Naive B cell (primary cell): Measurements from ENCODE around the gene ZBTB40. TPM values are rescaled to one million over a fixed set of nuclear protein-coding genes. Genes with fewer than 3 reads are reported as not detected.
A peak's percentile ranks its signal among the peaks of the same experiment; 100 is the strongest.

ENCODE experiments used
- ATAC-seq, 2 donors: fragments of 150-1000 bp; cut with Tn5 transposase; 2 replicates each; pipeline ENCODE4 v1.10.0; 2021; ENCODE audit warnings: low read depth in 2 of 2, mild to moderate bottlenecking in 2 of 2, moderate library complexity in 2 of 2
- DNase-seq: peaks from one replicate; pipeline ENCODE4 v3.0.0; 2022
- H3K27ac Mint-ChIP-seq, 6 donors: one replicate each; pipeline ENCODE4 v1.8.0; 2020 to 2022; ENCODE audit warnings: mild to moderate bottlenecking in 6 of 6, mixed read lengths in 6 of 6, moderate library complexity in 5 of 6, inconsistent platforms in 2 of 6
- H3K27me3 Mint-ChIP-seq, 3 donors: one replicate each; pipeline ENCODE4 v1.8.0; 2021 to 2022; ENCODE audit warnings: mixed read lengths in 3 of 3, mild to moderate bottlenecking in 1 of 3
- H3K36me3 Mint-ChIP-seq, 2 donors: one replicate each; pipeline ENCODE4 v1.8.0; 2020 to 2022; ENCODE audit warnings: mixed read lengths in 2 of 2, inconsistent platforms in 1 of 2, mild to moderate bottlenecking in 1 of 2
- H3K4me1 Mint-ChIP-seq, 3 donors: one replicate each; pipeline ENCODE4 v1.8.0; 2020 to 2022; ENCODE audit warnings: mixed read lengths in 3 of 3, inconsistent platforms in 1 of 3, mild to moderate bottlenecking in 1 of 3, moderate library complexity in 1 of 3
- H3K4me3 Mint-ChIP-seq, 8 donors: one replicate each; pipeline ENCODE4 v1.8.0; 2020 to 2022; ENCODE audit warnings: mild to moderate bottlenecking in 8 of 8, mixed read lengths in 8 of 8, moderate library complexity in 8 of 8, inconsistent platforms in 2 of 8
- H3K9me3 Mint-ChIP-seq, 7 donors: one replicate each; pipeline ENCODE4 v1.8.0; 2020 to 2022; ENCODE audit warnings: mixed read lengths in 7 of 7, mild to moderate bottlenecking in 5 of 7, inconsistent platforms in 2 of 7, moderate library complexity in 1 of 7
- polyA plus RNA-seq, 6 donors: library from polyadenylated mRNA; unstranded; fragments of 300-500 nt; fragmentation: Illumina TruSeq; gene quantifications; one replicate each; pipeline ENCODE4 v1.2.3, GENCODE V29; 2021; ENCODE audit warnings: low read depth in 6 of 6

The ZBTB40 gene
- polyA plus RNA-seq, 6 donors from 2014 or later = 1.5 to 7.7 (median 3.4) TPM

DNA sequence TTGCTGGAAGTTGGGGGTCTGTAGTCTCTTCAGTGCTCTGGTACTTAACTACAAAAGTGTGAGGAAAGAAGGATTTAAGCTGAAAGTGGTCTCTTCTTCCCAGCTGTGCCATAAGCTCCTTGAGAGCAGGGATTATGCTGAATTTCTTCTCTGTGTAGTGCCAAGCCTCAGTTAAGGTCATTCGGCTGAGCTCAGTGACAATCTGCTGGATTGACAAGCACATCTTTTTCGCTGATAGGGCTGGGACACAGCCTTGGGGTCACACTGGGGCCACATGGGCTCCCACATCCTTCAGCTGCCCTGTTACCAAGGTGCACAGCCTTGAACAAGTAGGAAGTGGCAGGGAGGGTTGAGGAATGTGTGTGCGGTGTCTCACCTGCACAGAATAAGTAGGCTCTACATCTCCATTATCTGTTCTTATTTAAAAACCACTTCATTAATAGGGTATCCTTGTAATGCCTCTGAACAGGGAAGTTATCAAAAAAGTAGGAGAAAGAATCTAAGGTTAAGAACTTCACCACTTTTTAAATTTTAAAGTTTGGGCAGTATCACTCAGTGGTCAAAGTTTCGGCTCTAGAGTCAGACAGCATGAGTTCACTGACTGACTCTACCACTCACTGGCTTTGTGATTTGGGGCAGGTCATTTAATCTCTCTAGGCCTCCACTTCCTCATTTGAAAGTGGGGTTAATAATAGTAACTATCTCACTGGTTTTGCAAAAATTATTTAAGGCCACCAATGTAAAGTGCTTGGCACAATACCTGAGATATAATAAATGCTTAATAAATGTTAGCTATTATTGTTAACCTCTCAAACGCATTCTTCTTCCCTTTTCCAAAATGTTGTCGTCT, 10.3 kb downstream of the ZBTB40 start:
- Mint-ChIP-seq H3K4me1 (peaks cover 28 to 48% (median 36%) of the 10 kb centered on the region in 3 donors), H3K27ac (peak overlapping the region in 3 of 6 donors; percentile 26 to 72 (median 63)), H3K27me3 (no peaks in the 10 kb centered on the region), H3K9me3 (peaks cover 0 to 14% (median 7%) of the 10 kb centered on the region in 7 donors), H3K4me3 (no peak overlapping the region), H3K36me3 (peaks cover 11 to 16% of the 10 kb centered on the region in 2 donors)
- ATAC-seq (no peak), DNase-seq (no peak)

DNA sequence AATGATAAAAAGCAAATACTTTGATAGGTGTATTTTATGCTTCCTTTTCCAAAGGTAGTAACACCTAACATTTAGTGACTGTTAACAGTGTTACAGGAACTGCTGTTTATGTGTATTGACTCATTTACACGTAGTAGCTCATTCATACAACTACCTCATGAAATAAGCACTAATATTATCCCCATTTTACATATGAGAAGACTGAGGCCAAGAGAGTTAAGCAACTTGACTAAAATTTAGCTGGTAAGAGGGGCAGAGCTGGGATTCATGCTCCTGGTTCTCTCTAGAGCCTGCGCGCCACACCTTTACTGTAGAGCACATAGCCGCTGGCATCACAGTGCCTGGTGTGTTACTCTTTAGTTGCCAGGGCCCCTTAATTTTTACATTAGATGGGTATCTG, 11.3 kb downstream of the ZBTB40 start:
- no peak for DNase-seq
- H3K4me3 Mint-ChIP-seq = no peak overlapping the region
- peaks cover 30 to 42% (median 32%) of the 10 kb centered on the region in 3 donors for H3K4me1 Mint-ChIP-seq
- no peaks in the 10 kb centered on the region for H3K27me3 Mint-ChIP-seq
- H3K36me3 Mint-ChIP-seq = peaks cover 10 to 15% of the 10 kb centered on the region in 2 donors
- peak overlapping the region in 1 of 6 donors; percentile 36 for H3K27ac Mint-ChIP-seq
- H3K9me3 Mint-ChIP-seq = peaks cover 0 to 14% (median 7%) of the 10 kb centered on the region in 7 donors
- no peak for ATAC-seq

DNA sequence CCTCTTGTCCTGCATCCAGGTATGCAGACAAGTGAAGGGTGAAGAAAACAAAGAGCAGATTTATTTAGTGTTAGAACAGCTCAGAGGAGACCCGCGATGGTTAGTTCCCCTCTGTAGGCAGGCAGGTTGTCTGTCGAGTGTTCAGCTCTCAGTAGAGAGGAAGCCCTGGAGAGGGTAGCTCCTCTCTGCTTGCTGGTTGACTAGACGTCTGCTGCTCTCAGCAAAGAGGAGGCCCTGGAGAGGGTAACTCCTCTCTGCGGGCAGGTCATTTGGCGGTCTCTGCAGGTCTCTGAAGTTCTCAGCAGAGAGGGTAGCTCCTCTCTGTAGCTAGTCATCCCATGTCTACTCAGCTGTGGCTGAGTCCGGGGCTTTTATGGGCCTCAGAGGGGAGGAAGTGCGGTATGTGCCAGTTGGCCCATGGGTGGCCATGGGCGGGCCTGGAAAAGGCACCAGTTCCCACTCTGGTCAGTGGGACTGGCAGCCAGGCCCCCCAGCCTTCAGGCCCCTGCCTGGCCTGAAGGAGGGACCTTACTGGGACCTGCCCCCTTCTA, 13.4 kb downstream of the ZBTB40 start:
- Mint-ChIP-seq H3K9me3 (peaks cover 0 to 14% (median 7%) of the 10 kb centered on the region in 7 donors), H3K27me3 (no peaks in the 10 kb centered on the region), H3K4me3 (no peak overlapping the region), H3K27ac (no peak overlapping the region), H3K36me3 (peaks cover 5 to 8% of the 10 kb centered on the region in 2 donors), H3K4me1 (peaks cover 28 to 45% (median 31%) of the 10 kb centered on the region in 3 donors)
- DNase-seq (no peak), ATAC-seq (no peak)

DNA sequence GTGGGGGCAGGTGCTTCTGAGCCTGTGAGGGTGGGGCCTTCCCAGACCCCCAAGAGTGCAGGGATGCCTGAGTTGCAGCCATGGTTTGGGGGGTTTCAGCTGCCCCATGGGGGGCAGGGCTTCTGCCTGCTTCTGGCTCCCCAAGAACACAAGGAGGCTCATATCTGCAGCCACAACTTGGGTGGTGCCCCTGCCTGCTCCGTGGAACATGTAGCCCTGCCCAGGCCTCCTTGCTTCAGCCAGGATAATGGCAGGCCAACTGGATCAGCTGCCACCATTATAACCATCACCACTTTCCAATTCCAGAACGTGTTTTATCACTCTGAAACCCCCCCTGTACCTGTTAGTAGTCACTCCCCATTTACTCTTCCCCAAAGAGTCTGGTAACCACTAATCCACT, 14.0 kb downstream of the ZBTB40 start:
- Mint-ChIP-seq H3K36me3 (peaks cover 5 to 8% of the 10 kb centered on the region in 2 donors), H3K27ac (no peak overlapping the region), H3K9me3 (peaks cover 0 to 14% (median 7%) of the 10 kb centered on the region in 7 donors), H3K4me3 (no peak overlapping the region), H3K4me1 (peaks cover 31 to 47% (median 34%) of the 10 kb centered on the region in 3 donors), H3K27me3 (no peaks in the 10 kb centered on the region)
- ATAC-seq = no peak
- no peak for DNase-seq

DNA sequence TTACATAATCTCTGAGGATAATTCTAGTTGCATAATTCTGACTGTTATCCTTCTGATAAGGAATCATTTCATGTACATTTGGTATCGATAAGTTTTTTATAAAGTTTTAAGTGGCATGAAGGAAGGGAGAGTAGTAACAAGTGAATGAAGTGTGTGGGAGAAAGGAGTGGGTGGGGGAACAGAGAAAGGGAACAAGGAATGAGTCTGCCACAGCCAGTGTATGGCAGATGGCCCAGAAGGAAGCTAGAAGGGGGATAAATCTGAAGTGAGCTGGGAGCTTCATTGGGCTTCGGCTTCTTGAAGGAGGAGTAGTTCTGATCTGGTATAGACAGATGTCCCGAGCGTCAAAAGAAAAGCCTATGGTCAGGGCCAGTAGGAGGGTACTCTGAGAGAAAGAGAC, 18.6 kb downstream of the ZBTB40 start:
- no peak overlapping the region for H3K4me3 Mint-ChIP-seq

DNA sequence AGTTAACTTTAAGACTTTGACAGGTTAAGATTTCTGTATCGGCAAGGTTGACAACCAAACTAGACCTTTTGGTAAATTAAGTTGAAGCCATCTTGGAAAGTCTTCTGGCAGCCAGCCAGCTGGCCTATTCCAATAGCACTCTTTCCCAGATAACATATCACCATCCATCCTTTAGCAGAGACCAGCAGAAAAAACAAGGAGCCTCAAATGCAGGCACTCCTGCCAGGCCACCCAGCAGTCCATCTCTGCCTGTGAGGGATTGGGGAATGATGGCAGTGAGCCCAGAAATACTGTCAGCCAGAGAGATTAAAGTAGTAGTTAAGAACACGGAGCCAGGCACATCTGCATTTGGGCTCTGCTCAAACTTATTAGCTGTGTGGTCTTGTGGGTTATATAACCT, 19.4 kb downstream of the ZBTB40 start:
- no peak overlapping the region for H3K27ac Mint-ChIP-seq
- peaks cover 34 to 63% (median 34%) of the 10 kb centered on the region in 3 donors for H3K4me1 Mint-ChIP-seq

More for the DNA sequence above, 18.6 kb downstream of the ZBTB40 start:
- Mint-ChIP-seq H3K4me1 (peaks cover 28 to 57% (median 29%) of the 10 kb centered on the region in 3 donors), H3K36me3 (peaks cover 5 to 8% of the 10 kb centered on the region in 2 donors), H3K27ac (peak overlapping the region in 3 of 6 donors; percentile 53 to 68 (median 62)), H3K27me3 (no peaks in the 10 kb centered on the region), H3K9me3 (peaks cover 0 to 5% (median 3%) of the 10 kb centered on the region in 7 donors)
- no peak for DNase-seq
- ATAC-seq = no peak

DNA sequence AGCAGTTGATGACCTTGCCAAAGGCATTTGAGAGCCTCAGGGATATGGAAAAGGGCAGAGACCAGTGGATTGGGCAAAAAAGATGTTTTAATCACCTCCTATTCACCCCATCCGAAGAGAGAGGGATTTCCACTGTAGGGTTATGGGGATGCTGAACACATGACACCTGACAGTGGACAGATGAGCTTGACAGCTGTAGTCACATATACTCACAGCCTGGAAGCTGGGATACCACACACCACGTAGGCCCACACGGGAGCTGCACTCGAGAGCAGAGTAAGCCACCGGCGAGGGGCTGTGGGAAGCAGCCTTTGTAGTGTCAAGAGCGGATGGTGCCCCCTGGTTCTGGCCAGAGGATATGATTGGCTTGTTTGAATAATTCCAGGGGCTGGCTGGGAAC, 20.0 kb downstream of the ZBTB40 start:
- no peak for DNase-seq
- Mint-ChIP-seq H3K36me3 (peaks cover 0 to 11% of the 10 kb centered on the region in 2 donors), H3K4me3 (no peak overlapping the region), H3K27me3 (no peaks in the 10 kb centered on the region), H3K27ac (no peak overlapping the region), H3K9me3 (no peaks in the 10 kb centered on the region), H3K4me1 (peaks cover 32 to 59% (median 35%) of the 10 kb centered on the region in 3 donors)
- no peak for ATAC-seq

More for the DNA sequence above, 19.4 kb downstream of the ZBTB40 start:
- H3K4me3 Mint-ChIP-seq = no peak overlapping the region
- peaks cover 0 to under 1% (median 0%) of the 10 kb centered on the region in 7 donors for H3K9me3 Mint-ChIP-seq
- no peaks in the 10 kb centered on the region for H3K27me3 Mint-ChIP-seq
- no peak for DNase-seq
- peaks cover 1 to 10% of the 10 kb centered on the region in 2 donors for H3K36me3 Mint-ChIP-seq
- no peak for ATAC-seq

DNA sequence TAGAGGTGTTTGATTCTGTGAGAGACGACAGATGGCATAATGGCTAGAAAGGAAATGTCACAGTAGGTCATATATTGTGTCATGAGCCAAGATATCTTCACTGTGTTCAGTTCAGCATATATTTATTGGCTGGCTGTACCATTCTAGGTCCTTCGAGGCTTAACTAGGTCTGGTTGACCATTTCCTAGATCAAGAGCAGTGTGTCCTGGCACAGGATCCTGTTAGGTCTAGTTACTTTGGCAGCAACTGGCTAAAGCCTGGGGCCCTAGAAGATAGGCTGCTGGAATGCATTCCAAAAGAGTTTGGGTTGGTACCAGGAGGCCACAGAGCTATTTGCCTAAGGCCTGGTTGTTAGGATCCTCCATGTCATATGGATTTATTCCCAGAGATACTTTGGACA, 20.9 kb downstream of the ZBTB40 start:
- H3K36me3 Mint-ChIP-seq = peaks cover 2 to 11% of the 10 kb centered on the region in 2 donors
- H3K4me3 Mint-ChIP-seq = no peak overlapping the region

DNA sequence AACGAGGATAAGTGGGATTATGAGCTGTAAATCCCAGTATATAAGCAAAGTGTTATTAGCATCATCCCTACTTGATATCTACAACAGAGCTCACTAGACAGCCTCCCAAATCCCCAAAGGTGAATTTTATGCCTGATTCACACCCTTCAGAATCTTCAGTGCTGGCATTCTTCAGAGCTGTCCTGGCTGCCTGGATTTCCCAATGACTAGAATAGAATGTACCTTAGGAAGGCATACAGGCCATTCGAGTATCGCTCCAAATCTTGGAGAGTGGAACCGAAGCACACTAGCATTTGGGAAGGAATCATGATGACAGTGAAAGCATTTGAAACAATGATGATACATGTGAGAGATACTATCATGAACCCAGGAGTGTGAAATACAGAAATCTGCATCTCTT, 22.3 kb downstream of the ZBTB40 start:
- no peak overlapping the region for H3K27ac Mint-ChIP-seq
- peaks cover 9 to 11% of the 10 kb centered on the region in 2 donors for H3K36me3 Mint-ChIP-seq
- H3K27me3 Mint-ChIP-seq = no peaks in the 10 kb centered on the region
- peaks cover 30 to 56% (median 32%) of the 10 kb centered on the region in 3 donors for H3K4me1 Mint-ChIP-seq
- DNase-seq (no peak), ATAC-seq (no peak)
- peaks cover 0 to 4% (median 1%) of the 10 kb centered on the region in 7 donors for H3K9me3 Mint-ChIP-seq
- H3K4me3 Mint-ChIP-seq = peak overlapping the region in 1 of 8 donors; percentile 8

More for the DNA sequence above, 20.9 kb downstream of the ZBTB40 start:
- peak overlapping the region in 1 of 6 donors; percentile 46 for H3K27ac Mint-ChIP-seq
- DNase-seq (no peak), ATAC-seq (no peak)
- no peaks in the 10 kb centered on the region for H3K9me3 Mint-ChIP-seq
- H3K4me1 Mint-ChIP-seq = peaks cover 31 to 58% (median 35%) of the 10 kb centered on the region in 3 donors
- H3K27me3 Mint-ChIP-seq = no peaks in the 10 kb centered on the region

DNA sequence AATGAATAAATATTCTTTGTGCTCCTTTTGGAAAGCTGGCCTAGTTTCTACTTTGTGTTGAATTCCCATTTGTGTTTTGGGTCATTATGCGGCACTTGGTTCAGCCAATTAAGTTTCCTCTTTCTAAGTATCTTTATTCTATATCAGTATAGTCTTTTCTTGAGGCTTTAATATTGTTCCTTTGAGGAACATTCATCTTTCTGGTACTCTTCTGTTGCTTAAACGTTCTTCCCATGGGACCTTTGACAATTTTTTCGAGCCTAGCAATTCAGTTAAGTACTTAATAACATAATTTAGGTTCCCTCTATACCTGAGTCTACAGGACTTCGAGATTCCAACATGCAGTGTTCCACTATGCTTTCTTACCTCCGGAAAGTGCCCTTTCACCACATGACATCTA, 24.9 kb downstream of the ZBTB40 start:
- Mint-ChIP-seq H3K4me1 (peaks cover 27 to 55% (median 32%) of the 10 kb centered on the region in 3 donors), H3K27me3 (no peaks in the 10 kb centered on the region), H3K9me3 (peaks cover 5 to 22% (median 8%) of the 10 kb centered on the region in 7 donors), H3K36me3 (peaks cover 24 to 28% of the 10 kb centered on the region in 2 donors), H3K4me3 (no peak overlapping the region), H3K27ac (peak overlapping the region in 1 of 6 donors; percentile 23)
- DNase-seq (no peak), ATAC-seq (no peak)

DNA sequence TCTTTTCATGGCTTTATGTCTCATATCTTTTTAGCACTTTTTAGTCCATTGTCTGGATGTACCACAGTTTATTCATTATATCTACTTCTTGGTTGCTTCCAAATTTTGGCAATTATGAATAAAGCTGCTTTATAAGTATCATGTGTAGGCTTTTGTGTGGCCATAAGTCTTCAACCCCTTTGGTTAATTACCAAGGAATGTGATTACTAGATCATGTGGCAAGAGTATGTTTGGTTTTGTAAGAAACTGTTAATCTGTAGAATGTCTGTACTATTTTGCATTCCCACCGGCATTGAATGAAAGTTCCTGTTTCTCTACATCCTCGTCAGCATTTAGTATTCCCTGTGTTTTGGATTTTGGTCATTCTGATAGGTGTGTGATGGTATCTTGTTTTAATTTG, 31.5 kb downstream of the ZBTB40 start:
- H3K4me3 Mint-ChIP-seq = no peak overlapping the region
- H3K36me3 Mint-ChIP-seq = peaks cover 32 to 38% of the 10 kb centered on the region in 2 donors
- peaks cover 16 to 43% (median 26%) of the 10 kb centered on the region in 3 donors for H3K4me1 Mint-ChIP-seq
- DNase-seq (no peak), ATAC-seq (no peak)
- H3K27ac Mint-ChIP-seq = no peak overlapping the region
- H3K27me3 Mint-ChIP-seq = no peaks in the 10 kb centered on the region
- peaks cover 9 to 50% (median 33%) of the 10 kb centered on the region in 7 donors for H3K9me3 Mint-ChIP-seq

DNA sequence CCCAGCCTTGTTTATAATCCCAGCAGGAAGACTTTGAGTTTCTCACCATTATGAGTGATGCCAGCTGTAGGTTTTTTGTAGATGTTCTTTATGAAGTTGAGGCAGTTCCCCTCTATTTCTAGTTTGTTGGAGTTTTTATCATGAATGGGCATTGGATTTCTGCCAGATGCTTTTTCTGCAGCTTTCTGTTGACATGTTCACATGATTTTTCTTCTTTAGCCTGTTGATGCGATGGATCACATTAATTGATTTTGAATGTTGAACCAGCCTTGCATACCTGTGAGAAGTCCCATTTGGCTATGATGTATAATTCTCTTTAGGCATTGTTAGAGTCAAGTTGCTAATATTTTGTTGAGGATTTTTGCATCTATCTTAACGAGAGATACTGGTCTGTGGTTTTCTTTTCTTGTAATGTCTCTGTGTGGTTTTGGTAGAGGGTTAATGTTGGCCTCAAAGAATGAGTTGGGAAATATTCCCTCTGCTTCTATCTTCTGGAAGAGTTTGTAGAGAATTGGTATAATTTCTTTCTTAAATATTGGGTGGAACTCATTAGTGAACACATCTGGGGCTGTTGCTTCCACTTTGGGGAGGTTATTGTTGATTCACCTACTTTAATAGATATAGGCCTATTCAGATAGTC, 33.2 kb downstream of the ZBTB40 start:
- DNase-seq (no peak), ATAC-seq (no peak)
- H3K9me3 Mint-ChIP-seq = peaks cover 4 to 39% (median 26%) of the 10 kb centered on the region in 7 donors
- H3K27ac Mint-ChIP-seq = peak overlapping the region in 1 of 6 donors; percentile 62
- H3K36me3 Mint-ChIP-seq = peaks cover 23 to 28% of the 10 kb centered on the region in 2 donors
- H3K27me3 Mint-ChIP-seq = no peaks in the 10 kb centered on the region
- H3K4me1 Mint-ChIP-seq = peaks cover 16 to 42% (median 23%) of the 10 kb centered on the region in 3 donors
- H3K4me3 Mint-ChIP-seq = no peak overlapping the region

DNA sequence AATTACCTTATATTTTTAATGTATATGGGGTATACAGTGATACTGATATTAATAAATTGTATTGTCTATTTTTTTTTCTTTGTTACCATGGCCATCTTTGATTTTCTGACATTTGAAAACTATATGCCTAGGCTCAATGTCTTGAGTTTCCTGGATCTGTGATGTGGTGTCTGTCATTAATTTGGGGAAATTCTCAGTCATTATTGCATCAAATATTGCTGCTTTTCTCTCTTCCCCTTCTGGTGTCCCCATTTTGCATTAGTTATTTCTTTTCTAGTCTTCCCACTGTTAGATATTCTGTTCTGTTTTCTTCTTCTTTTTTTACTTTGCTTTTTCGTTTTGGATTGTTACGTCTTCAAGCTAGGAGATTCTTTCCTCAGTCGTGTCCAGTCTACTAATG, 33.8 kb downstream of the ZBTB40 start:
- Mint-ChIP-seq H3K36me3 (peaks cover 20 to 22% of the 10 kb centered on the region in 2 donors), H3K4me3 (no peak overlapping the region), H3K4me1 (peaks cover 14 to 36% (median 17%) of the 10 kb centered on the region in 3 donors), H3K27me3 (no peaks in the 10 kb centered on the region), H3K27ac (peak overlapping the region in 1 of 6 donors; percentile 4), H3K9me3 (peaks cover 4 to 35% (median 26%) of the 10 kb centered on the region in 7 donors)
- ATAC-seq (no peak), DNase-seq (no peak)
